HPDE6-E6E7 (cell line): Measurements from ENCODE around the gene IPO9.
"Not testable (repeated sequence)": the region's sequence is repeated elsewhere in the genome, so short reads cannot be mapped to it uniquely, and the experiment has no call there.

ENCODE experiments used
- DNase-seq: peaks from one replicate; pipeline ENCODE4 v3.0.0; 2011; ENCODE audit warnings: missing footprints; ENCODE audit errors: extremely low spot score

IPO9 gene

GRCh38 chr1:201888282-201889089 is 59.5 kb downstream of the IPO9 start, which contains the start of gene SHISA4:
Gene SHISA4 (plus strand): TSS chr1:201888898. CDS start chr1:201888995, 97 bp downstream.
- no peak for DNase-seq

DNA sequence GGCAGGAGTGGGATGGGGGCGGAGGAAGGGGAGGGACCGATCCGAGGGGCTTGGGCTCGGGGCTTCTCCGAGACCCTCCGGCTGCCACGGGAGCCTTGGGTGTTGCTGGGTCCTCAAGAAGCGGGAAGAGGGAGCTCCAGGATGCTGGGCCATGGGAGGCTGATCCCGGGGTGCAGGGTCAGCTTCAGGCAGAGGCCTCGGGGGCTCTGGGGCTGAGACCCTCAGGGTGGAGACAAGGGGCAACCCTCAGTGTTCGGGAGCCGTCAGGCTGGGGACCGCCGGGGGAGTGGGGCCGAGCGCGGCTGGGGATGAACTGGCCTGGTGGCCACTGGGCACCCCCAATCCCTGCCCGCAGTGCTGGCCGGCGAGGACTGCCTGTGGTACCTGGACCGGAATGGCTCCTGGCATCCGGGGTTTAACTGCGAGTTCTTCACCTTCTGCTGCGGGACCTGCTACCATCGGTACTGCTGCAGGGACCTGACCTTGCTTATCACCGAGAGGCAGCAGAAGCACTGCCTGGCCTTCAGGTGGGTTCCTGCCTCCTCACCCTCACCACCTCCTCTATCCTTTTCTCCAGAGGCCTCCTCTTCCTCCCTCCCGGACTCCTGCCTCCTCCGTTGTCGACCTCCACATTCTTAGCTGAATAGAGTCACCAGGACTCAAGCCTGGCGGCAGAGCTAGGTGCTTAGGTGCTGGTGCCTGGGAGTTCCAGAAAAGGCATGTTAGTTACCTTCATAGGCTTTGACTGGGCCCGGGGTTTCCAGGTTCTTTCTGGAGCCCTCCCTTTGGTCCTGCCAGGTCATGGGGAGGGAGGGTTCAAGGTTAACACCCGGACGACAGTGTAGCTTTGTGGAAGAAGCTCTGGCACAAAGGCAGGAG is 60.4 kb downstream of the IPO9 start:
- no peak for DNase-seq

GRCh38 chr1:201890223-201890622 is 61.3 kb downstream of the IPO9 start:
- no peak for DNase-seq

DNA sequence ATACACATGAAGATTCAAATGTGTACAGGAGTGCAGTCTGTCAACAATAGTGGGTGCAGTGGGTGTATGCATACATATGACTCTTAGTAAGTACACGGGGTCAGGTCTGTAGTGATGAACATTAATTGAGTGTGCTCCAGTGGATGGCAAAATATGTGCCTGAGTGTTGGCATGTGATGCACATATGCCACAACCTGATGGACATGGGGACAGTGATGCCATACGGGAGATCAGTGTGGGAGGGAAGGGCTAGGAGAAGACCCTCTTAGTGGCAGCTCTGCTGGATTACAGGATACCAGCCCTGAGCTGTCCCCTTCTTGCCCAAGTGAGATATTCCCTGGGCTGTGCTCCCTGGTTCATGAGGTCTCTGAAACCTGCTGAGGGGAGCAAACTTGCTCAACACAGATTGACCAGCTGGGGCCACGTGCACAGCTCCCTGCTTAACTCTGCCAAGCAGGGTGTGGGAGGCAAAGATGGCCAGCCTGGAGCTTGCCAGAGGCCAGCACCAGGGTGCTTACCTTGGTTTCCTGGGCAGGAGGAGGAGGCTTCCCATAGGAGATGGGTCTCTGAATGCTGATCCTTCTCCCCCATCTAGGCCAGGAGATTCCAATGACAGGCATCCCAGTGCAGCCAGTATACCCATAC is 62.0 kb downstream of the IPO9 start:
- DNase-seq: no peak

DNA sequence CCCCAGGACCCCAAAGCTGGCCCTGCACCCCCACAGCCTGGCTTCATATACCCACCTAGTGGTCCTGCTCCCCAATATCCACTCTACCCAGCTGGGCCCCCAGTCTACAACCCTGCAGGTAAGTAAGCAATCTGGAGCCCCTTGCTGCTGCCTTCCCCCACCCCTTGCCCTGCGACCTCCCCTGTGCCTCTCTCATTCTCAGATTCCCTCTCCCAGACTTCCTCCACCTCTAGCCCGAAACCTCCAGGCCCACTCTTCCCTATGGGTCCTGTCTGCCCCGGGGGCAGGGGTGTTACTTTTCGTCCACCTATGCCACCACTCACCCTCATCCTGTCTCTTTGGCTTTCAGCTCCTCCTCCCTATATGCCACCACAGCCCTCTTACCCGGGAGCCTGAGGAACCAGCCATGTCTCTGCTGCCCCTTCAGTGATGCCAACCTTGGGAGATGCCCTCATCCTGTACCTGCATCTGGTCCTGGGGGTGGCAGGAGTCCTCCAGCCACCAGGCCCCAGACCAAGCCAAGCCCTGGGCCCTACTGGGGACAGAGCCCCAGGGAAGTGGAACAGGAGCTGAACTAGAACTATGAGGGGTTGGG is 62.6 kb downstream of the IPO9 start:
- no peak for DNase-seq

DNA sequence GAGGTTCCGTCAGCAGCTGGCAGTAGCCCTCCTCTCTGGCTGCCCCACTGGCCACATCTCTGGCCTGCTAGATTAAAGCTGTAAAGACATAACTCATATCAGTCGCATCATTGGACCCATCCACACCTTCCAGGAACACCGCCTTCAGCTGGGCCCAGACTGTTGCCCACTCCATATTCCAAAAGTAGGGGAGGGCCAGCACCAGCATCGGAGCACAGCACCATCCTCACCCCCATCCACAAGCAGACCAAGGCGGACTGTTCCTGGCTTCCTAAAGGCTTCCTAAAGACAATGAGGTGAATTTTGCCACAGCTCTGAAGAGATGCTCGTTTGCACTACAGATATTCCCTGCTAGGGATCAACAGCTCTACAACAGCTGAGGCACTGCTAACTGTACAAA is 63.3 kb downstream of the IPO9 start:
- no peak for DNase-seq

DNA sequence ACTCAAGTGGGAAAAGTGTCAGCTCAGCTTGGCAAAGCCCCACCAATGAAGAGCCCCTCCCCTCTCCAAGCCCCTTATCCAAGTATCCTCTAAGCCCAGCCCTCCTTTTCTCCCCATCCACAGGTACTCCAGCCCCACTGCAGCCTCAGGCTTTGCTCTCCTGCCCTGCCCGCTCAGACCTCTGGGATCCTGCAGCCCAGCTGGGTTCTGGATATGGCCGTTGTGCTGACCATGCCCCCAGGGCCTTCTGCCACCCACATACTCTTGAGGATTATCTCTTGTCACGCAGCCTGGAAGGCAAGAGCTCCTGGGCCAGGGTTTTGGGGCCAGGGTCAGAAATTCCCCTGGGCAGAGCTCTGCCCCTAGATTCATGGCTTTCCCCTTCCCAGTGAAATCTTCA is 64.5 kb downstream of the IPO9 start:
- DNase-seq: no peak

GRCh38 chr1:201894343-201895119 is 65.6 kb downstream of the IPO9 start:
- DNase-seq: no peak

- no peak for DNase-seq
These were observed 66.2 kb downstream of the IPO9 start for GRCh38 chr1:201895120-201895665.

GRCh38 chr1:201895913-201896807 is 67.2 kb downstream of the IPO9 start:
- DNase-seq: peak; percentile 86

GRCh38 chr1:201896951-201897391 is 68.0 kb downstream of the IPO9 start:
- no peak for DNase-seq

GRCh38 chr1:201898240-201898894 is 69.4 kb downstream of the IPO9 start:
- DNase-seq: no peak

GRCh38 chr1:201898992-201899391 is 70.0 kb downstream of the IPO9 start:
- DNase-seq: no peak

DNA sequence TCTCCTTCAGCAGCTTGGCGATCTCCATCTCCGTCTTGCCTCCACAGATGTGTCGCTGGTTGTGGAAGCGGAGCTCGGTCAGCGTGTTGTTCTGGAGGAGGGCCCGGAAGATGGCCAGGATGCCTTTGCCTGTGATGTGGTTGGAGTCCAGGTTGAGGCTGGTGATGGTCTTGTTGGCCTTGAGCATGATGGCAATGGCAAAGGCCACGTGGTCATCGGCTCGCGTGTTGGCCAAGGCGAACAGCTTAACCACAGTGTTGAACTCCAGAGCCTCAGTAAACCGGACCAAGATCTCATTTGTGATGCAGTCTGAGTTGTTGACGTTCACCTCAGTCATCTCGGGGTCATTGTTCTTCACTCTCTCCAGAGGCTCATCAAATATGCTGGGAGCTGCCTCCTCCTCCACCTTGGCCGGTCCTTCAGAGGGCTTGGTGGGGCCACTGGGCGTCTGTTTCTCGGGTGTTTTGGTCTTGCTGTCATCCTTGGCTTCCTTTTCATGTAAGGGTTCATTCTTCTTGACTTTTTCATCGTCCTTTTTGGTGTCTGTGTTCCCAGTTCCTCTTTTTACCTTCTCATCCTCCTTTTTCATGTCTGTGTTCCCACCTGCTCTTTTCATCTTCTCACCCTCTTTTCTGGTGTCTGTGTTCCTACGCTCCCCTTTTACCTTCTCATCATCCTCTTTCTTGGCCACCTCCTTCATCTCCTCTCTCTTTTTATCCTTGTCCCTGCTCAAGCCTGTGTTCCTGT is 70.9 kb downstream of the IPO9 start:
- DNase-seq: no peak

GRCh38 chr1:201900476-201900875 is 71.5 kb downstream of the IPO9 start:
- DNase-seq: no peak

DNA sequence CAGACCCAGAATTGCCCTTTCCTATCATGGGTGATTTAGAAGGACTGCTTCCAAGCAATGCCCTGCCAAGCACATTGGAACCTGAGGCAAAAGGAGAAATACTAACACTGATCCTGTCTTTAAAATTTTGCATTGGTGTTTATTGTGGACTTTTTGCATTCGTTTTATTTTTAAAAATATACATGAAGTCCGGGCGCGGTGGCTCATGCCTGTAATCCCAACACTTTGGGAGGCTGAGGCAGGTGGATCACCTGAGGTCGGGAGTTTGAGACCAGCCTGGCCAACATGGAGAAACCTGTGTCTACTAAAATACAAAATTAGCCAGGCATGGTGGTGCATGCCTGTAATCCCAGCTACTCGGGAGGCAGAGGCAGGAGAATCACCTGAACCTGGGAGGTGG is 72.1 kb downstream of the IPO9 start:
- not testable (repeated sequence) for DNase-seq

GRCh38 chr1:201902198-201902597 is 73.2 kb downstream of the IPO9 start:
- DNase-seq: no peak

DNA sequence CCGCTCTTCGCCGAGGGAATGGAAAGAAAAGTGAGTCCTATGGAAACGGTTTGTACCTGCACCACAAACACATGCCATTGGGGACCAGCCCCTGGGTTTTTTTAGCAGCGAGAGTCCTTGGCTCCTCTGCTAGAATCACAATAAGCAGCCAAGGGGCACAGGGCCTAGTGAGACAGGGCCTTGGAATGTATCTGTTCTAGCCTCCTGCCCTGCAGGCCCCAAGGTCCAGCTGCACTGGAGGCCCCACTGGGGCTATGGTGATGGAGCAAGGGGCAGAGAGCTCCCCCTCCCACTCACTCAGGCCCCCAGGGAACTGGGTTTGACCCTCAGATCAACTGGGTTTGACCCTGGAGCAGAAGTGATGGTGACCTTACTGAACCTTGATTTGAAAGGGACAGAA is 74.2 kb downstream of the IPO9 start:
- DNase-seq: no peak
